ENCODE measurements around the gene SUSD4.
"Not testable (repeated sequence)": the region's sequence is repeated elsewhere in the genome, so short reads cannot be mapped to it uniquely, and the experiment has no call there.

The SUSD4 gene

DNA sequence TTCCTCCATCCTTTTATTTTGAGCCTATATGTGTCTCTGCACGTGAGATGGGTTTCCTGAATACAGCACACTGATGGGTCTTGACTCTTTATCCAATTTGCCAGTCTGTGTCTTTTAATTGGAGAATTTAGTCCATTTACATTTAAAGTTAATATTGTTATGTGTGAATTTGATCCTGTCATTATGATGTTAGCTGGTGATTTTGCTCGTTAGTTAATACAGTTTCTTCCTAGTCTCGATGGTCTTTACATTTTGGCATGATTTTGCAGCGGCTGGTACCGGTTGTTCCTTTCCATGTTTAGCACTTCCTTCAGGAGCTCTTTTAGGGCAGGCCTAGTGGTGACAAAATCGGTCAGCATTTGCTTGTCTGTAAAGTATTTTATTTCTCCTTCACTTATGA, 35.4 kb upstream of the SUSD4 start:
- not testable (repeated sequence) for H3K36me3 ChIP-seq (ENCODE audit: control insufficient read depth in 1 of 2, insufficient read depth in 2 of 2, low read length in 2 of 2); H3K4me3 ChIP-seq (ENCODE audit: low read depth in 1 of 2, low read length in 2 of 2); H3K9ac ChIP-seq (ENCODE audit: low read depth in 1 of 2, low read length in 2 of 2); H3K9me3 ChIP-seq (ENCODE audit: control insufficient read depth in 1 of 2, low read length in 2 of 2); H3K27ac ChIP-seq (ENCODE audit: low read depth, low read length); H3K4me1 ChIP-seq (ENCODE audit: control insufficient read depth in 1 of 2, insufficient read depth in 2 of 2, low read length in 2 of 2); H3K27me3 ChIP-seq (ENCODE audit: control insufficient read depth in 1 of 2, insufficient read depth in 2 of 2, low read length in 2 of 2)

- no peaks in the 10 kb centered on the region for H3K36me3 ChIP-seq (ENCODE audit: control insufficient read depth in 1 of 2, insufficient read depth in 2 of 2, low read length in 2 of 2)
- H3K27ac ChIP-seq (ENCODE audit: low read depth, low read length) = no peak overlapping the region
- H3K9ac ChIP-seq (ENCODE audit: low read depth in 1 of 2, low read length in 2 of 2) = no peak overlapping the region
- no peak overlapping the region for H3K4me3 ChIP-seq (ENCODE audit: low read depth in 1 of 2, low read length in 2 of 2)
- peaks cover 0 to 4% of the 10 kb centered on the region in 2 donors for H3K4me1 ChIP-seq (ENCODE audit: control insufficient read depth in 1 of 2, insufficient read depth in 2 of 2, low read length in 2 of 2)
- no peaks in the 10 kb centered on the region for H3K9me3 ChIP-seq (ENCODE audit: control insufficient read depth in 1 of 2, low read length in 2 of 2)
- H3K27me3 ChIP-seq (ENCODE audit: control insufficient read depth in 1 of 2, insufficient read depth in 2 of 2, low read length in 2 of 2) = peaks cover 14 to 23% of the 10 kb centered on the region in 2 donors
These were observed 30.7 kb upstream of the SUSD4 start for GRCh38 chr1:223394706-223395105.

DNA sequence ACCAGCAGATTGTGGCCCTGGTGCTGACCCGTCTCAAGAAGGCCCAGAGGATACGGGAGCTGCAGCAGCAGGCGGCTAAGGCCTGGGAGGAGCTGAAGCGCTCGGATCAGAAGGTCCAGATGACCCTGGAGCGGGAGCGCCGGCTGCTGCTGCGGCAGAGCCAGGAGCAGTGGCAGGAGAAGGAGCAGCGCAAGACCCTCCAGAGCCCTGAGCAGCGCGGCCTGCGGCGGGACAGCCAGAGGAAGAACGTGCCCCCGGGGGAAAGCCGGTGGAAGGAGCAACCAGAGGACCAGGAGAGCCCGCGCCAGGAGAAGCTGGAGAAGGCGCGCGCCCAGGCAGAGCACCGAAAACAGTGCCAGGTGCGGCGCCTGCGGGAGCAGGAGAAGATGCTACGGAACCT, 30.3 kb upstream of the SUSD4 start:
- Histone ChIP-seq H3K36me3 (ENCODE audit: control insufficient read depth in 1 of 2, insufficient read depth in 2 of 2, low read length in 2 of 2) (no peaks in the 10 kb centered on the region), H3K4me1 (ENCODE audit: control insufficient read depth in 1 of 2, insufficient read depth in 2 of 2, low read length in 2 of 2) (peaks cover 0 to 4% of the 10 kb centered on the region in 2 donors), H3K4me3 (ENCODE audit: low read depth in 1 of 2, low read length in 2 of 2) (no peak overlapping the region), H3K9me3 (ENCODE audit: control insufficient read depth in 1 of 2, low read length in 2 of 2) (no peaks in the 10 kb centered on the region), H3K27me3 (ENCODE audit: control insufficient read depth in 1 of 2, insufficient read depth in 2 of 2, low read length in 2 of 2) (peaks cover 14 to 23% of the 10 kb centered on the region in 2 donors), H3K27ac (ENCODE audit: low read depth, low read length) (no peak overlapping the region), H3K9ac (ENCODE audit: low read depth in 1 of 2, low read length in 2 of 2) (no peak overlapping the region)

DNA sequence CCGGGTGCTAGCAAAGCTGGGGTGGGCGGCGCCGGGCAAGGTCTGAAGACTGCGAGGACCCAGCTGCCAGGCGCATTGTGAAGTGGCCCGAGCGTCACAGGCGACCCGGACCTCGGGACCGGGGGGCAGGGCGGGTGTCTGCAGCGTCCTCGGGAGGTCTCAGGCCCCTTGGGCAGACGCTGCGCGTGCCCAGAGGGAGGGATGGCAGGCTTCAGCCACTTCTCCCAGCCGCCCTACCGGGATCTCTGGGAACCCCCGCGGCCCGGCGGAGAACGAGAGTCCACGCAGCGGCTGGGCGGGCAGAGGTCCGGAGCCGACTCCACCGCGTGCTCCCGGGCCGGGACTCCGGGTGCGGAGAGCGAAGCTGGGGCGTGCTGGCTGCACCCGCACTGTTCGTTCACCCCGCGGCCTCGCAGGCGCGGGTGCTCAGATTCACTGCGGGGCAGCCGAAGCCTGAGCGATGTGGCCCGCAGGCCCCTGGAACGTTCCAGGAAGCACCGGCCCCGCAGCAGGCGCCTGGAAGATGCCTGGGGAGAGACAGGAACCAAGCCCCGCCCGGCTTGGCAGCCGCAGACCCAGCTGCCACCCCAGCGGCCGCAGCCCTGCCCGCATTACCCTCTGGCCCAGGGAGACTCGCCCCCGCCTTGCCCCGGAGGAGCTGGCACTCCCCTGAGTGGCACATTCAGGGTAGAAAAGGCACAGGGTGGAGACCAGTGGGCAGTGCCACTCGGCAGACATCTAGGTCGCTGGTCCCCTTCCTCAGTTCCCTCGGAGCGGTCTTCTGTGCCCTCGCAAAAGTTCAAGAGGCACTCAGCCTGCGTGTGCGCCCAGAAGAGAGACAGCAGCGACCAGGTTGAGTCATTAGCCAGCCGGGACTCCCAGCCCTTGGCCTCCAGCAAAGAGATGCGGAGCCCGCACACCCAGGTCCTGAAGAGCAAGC, 29.6 kb upstream of the SUSD4 start, which contains the start of gene CCDC185:
Gene CCDC185 (plus strand): TSS at position 141 of the 940 bp plus-strand sequence. CDS start 61 bp downstream, at position 202.
- H3K27ac ChIP-seq (ENCODE audit: low read depth, low read length) = no peak within 1 kb of the TSS

DNA sequence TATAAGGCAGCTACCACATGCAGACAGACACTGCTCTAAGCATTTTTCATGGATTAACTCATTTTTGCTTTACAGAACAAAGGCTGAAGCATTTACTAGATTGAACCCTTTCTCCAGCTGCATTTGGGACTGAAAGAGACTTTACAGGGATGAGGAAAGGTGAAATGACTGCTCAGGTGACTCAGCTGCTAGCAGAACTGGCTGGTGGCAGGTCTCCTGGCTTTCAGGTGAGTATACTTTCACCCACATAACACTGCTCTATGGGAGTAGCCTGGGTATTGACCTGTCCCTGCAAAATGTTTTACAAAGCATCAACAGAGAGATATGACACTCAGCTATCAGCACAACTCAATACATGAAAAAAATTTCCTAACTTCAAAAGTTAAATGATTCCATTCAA, 26.6 kb upstream of the SUSD4 start:
- peaks cover 0 to 4% of the 10 kb centered on the region in 2 donors for H3K4me1 ChIP-seq (ENCODE audit: control insufficient read depth in 1 of 2, insufficient read depth in 2 of 2, low read length in 2 of 2)
- H3K4me3 ChIP-seq (ENCODE audit: low read depth in 1 of 2, low read length in 2 of 2) = no peak overlapping the region
- H3K36me3 ChIP-seq (ENCODE audit: control insufficient read depth in 1 of 2, insufficient read depth in 2 of 2, low read length in 2 of 2) = no peaks in the 10 kb centered on the region
- H3K9me3 ChIP-seq (ENCODE audit: control insufficient read depth in 1 of 2, low read length in 2 of 2) = no peaks in the 10 kb centered on the region
- H3K27ac ChIP-seq (ENCODE audit: low read depth, low read length) = no peak overlapping the region
- H3K9ac ChIP-seq (ENCODE audit: low read depth in 1 of 2, low read length in 2 of 2) = no peak overlapping the region
- H3K27me3 ChIP-seq (ENCODE audit: control insufficient read depth in 1 of 2, insufficient read depth in 2 of 2, low read length in 2 of 2) = peaks cover 17 to 23% of the 10 kb centered on the region in 2 donors

More for the DNA sequence above, 29.6 kb upstream of the SUSD4 start, which contains the start of gene CCDC185:
- Histone ChIP-seq H3K27me3 (ENCODE audit: control insufficient read depth in 1 of 2, insufficient read depth in 2 of 2, low read length in 2 of 2) (peaks cover 14 to 23% of the 10 kb centered on the region in 2 donors), H3K9me3 (ENCODE audit: control insufficient read depth in 1 of 2, low read length in 2 of 2) (no peaks in the 10 kb centered on the region), H3K4me1 (ENCODE audit: control insufficient read depth in 1 of 2, insufficient read depth in 2 of 2, low read length in 2 of 2) (peaks cover 0 to 4% of the 10 kb centered on the region in 2 donors), H3K4me3 (ENCODE audit: low read depth in 1 of 2, low read length in 2 of 2) (peak within 1 kb of the TSS in 1 of 2 donors; percentile 21), H3K36me3 (ENCODE audit: control insufficient read depth in 1 of 2, insufficient read depth in 2 of 2, low read length in 2 of 2) (no peaks in the 10 kb centered on the region), H3K9ac (ENCODE audit: low read depth in 1 of 2, low read length in 2 of 2) (no peak within 1 kb of the TSS)

- Histone ChIP-seq H3K36me3 (ENCODE audit: control insufficient read depth in 1 of 2, insufficient read depth in 2 of 2, low read length in 2 of 2) (no peaks in the 10 kb centered on the region), H3K4me1 (ENCODE audit: control insufficient read depth in 1 of 2, insufficient read depth in 2 of 2, low read length in 2 of 2) (no peaks in the 10 kb centered on the region), H3K9me3 (ENCODE audit: control insufficient read depth in 1 of 2, low read length in 2 of 2) (no peaks in the 10 kb centered on the region), H3K27me3 (ENCODE audit: control insufficient read depth in 1 of 2, insufficient read depth in 2 of 2, low read length in 2 of 2) (peaks cover 0 to 5% of the 10 kb centered on the region in 2 donors), H3K9ac (ENCODE audit: low read depth in 1 of 2, low read length in 2 of 2) (no peak overlapping the region), H3K4me3 (ENCODE audit: low read depth in 1 of 2, low read length in 2 of 2) (no peak overlapping the region), H3K27ac (ENCODE audit: low read depth, low read length) (no peak overlapping the region)
These were observed 22.0 kb upstream of the SUSD4 start for GRCh38 chr1:223386013-223386412.

- no peaks in the 10 kb centered on the region for H3K36me3 ChIP-seq (ENCODE audit: control insufficient read depth in 1 of 2, insufficient read depth in 2 of 2, low read length in 2 of 2)
- no peaks in the 10 kb centered on the region for H3K4me1 ChIP-seq (ENCODE audit: control insufficient read depth in 1 of 2, insufficient read depth in 2 of 2, low read length in 2 of 2)
- H3K27me3 ChIP-seq (ENCODE audit: control insufficient read depth in 1 of 2, insufficient read depth in 2 of 2, low read length in 2 of 2) = no peaks in the 10 kb centered on the region
- H3K9me3 ChIP-seq (ENCODE audit: control insufficient read depth in 1 of 2, low read length in 2 of 2) = peaks cover 0 to 7% of the 10 kb centered on the region in 2 donors
- H3K27ac ChIP-seq (ENCODE audit: low read depth, low read length) = no peak overlapping the region
- no peak overlapping the region for H3K4me3 ChIP-seq (ENCODE audit: low read depth in 1 of 2, low read length in 2 of 2)
- no peak overlapping the region for H3K9ac ChIP-seq (ENCODE audit: low read depth in 1 of 2, low read length in 2 of 2)
These were observed 14.8 kb upstream of the SUSD4 start for GRCh38 chr1:223378754-223379153.

GRCh38 chr1:223374064-223374610, 10.2 kb upstream of the SUSD4 start:
- no peaks in the 10 kb centered on the region for H3K4me1 ChIP-seq (ENCODE audit: control insufficient read depth in 1 of 2, insufficient read depth in 2 of 2, low read length in 2 of 2)

GRCh38 chr1:223364685-223365382, 858 bp upstream of the SUSD4 start:
- peak overlapping the region; percentile 52 to 59 for H3K4me3 ChIP-seq (ENCODE audit: low read depth in 1 of 2, low read length in 2 of 2)
- peaks cover 35 to 41% of the 10 kb centered on the region in 2 donors for H3K27me3 ChIP-seq (ENCODE audit: control insufficient read depth in 1 of 2, insufficient read depth in 2 of 2, low read length in 2 of 2)
- no peak overlapping the region for H3K27ac ChIP-seq (ENCODE audit: low read depth, low read length)
- H3K36me3 ChIP-seq (ENCODE audit: control insufficient read depth in 1 of 2, insufficient read depth in 2 of 2, low read length in 2 of 2) = no peaks in the 10 kb centered on the region
- H3K9me3 ChIP-seq (ENCODE audit: control insufficient read depth in 1 of 2, low read length in 2 of 2) = no peaks in the 10 kb centered on the region
- H3K4me1 ChIP-seq (ENCODE audit: control insufficient read depth in 1 of 2, insufficient read depth in 2 of 2, low read length in 2 of 2) = peaks cover 2 to 9% of the 10 kb centered on the region in 2 donors
- H3K9ac ChIP-seq (ENCODE audit: low read depth in 1 of 2, low read length in 2 of 2) = no peak overlapping the region

More at GRCh38 chr1:223374064-223374610, 10.2 kb upstream of the SUSD4 start:
- H3K27me3 ChIP-seq (ENCODE audit: control insufficient read depth in 1 of 2, insufficient read depth in 2 of 2, low read length in 2 of 2) = no peaks in the 10 kb centered on the region
- H3K9me3 ChIP-seq (ENCODE audit: control insufficient read depth in 1 of 2, low read length in 2 of 2) = peaks cover 0 to 7% of the 10 kb centered on the region in 2 donors
- H3K4me3 ChIP-seq (ENCODE audit: low read depth in 1 of 2, low read length in 2 of 2) = no peak overlapping the region
- H3K36me3 ChIP-seq (ENCODE audit: control insufficient read depth in 1 of 2, insufficient read depth in 2 of 2, low read length in 2 of 2) = no peaks in the 10 kb centered on the region
- H3K27ac ChIP-seq (ENCODE audit: low read depth, low read length) = no peak overlapping the region
- no peak overlapping the region for H3K9ac ChIP-seq (ENCODE audit: low read depth in 1 of 2, low read length in 2 of 2)
